Esophagus squamous epithelium (tissue), 5 donors: Measurements from ENCODE around the gene COPB2. TPM values are rescaled to one million over a fixed set of nuclear protein-coding genes. Genes with fewer than 3 reads are reported as not detected.

ENCODE experiments used
- DNase-seq: peaks from one replicate; lab custom pipeline; 2025; lab: John Stamatoyannopoulos, UW
- H3K27ac ChIP-seq, 4 donors: fragments of 200-600 bp; sonication (generic); one replicate each; pipeline ENCODE4 v1.5.1; 2016 to 2019; ENCODE audit warnings: mild to moderate bottlenecking in 1 of 4
- H3K27me3 ChIP-seq, 4 donors: fragments of 200-600 bp; sonication (generic); 1 replicate in 3 of 4; 2 replicates in 1 of 4; pipeline versions ENCODE4 v1.5.1 to v1.6.0; 2017 to 2021; ENCODE audit warnings: antibody characterized with exemption in 1 of 4
- H3K36me3 ChIP-seq, 3 donors: fragments of 200-600 bp; sonication (generic); one replicate each; pipeline ENCODE4 v1.5.1; 2016 to 2019
- H3K4me1 ChIP-seq, 3 donors: fragments of 200-600 bp; sonication (generic); one replicate each; pipeline ENCODE4 v1.5.1; 2017 to 2019
- H3K4me3 ChIP-seq, 4 donors: fragments of 200-600 bp; sonication (generic); 1 replicate in 3 of 4; 2 replicates in 1 of 4; pipeline ENCODE4 v1.5.1; 2016 to 2019; ENCODE audit warnings: mild to moderate bottlenecking in 2 of 4, moderate library complexity in 1 of 4
- H3K9me3 ChIP-seq, 3 donors: fragments of 200-600 bp; sonication (generic); one replicate each; pipeline ENCODE4 v1.5.1; 2016 to 2019
- CTCF ChIP-seq, 6 experiments: fragments of 450-650 bp in 4 of 6; fragments of 200-600 bp in 2 of 6; sonication (generic) in 2 of 6; IDR thresholded peaks; one replicate each; pipeline ENCODE4 v1.5.1; 2016 to 2019; ENCODE audit warnings: antibody characterized with exemption in 6 of 6, mild to moderate bottlenecking in 4 of 6, moderate library complexity in 4 of 6
- POLR2A ChIP-seq, 4 donors: fragments of 450-650 bp; IDR thresholded peaks; one replicate each; pipeline ENCODE4 v1.6.1; 2017; ENCODE audit warnings: antibody characterized with exemption in 4 of 4, mild to moderate bottlenecking in 4 of 4, moderate library complexity in 3 of 4
- WGBS, 2 donors: methylation state at CpG; one replicate each; pipeline ENCODE4 v1.1.5; 2018; 5-methylcytosine and 5-hydroxymethylcytosine counted together
- intact Hi-C: fragments of 100-400 bp; cut with DNase I; formaldehyde crosslinking; loops from one replicate; pipeline ENCODE4 v1.15.0; 2022
- total RNA-seq, 4 donors: library from RNA; depleted of rRNA; stranded (reverse); fragments of >200 nt; gene quantifications; one replicate each; pipeline ENCODE4 v1.1.0, GENCODE V29; 2016
- donor health status: DM: yes; HTN: yes; CAD: no.

COPB2 gene
- total RNA-seq, 4 donors from 2014 or later, result 62.6 to 103 (median 86.8) TPM

DNA sequence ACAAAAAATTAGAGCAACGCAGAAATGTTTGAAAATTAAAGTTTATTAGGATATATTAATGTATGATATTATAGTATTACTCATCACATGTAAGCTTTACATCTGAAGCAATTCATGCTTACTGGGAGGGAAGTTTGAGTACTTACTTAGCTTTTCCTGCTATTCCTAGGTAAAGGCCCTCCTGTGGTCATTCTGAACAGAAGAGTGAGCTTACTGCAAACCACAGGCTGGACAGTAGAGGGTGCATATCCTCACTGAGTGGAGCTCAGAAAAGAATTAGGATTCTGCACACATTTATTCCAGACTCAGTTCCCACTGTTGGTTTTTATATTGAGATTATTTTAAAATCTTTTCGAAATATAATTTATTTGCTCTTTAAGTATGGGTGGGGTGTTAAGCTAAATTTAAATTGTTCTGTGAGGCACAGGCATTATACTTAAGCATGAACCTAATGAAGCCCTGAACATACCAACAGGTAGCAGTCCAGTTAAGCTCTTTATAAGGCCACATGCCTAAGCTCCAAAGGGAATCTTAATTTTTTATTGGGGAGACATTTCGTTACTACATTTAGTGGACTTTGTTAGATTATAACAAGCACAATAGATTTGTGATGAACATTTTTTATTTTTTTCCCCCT, 35.4 kb downstream of the COPB2 start:
- WGBS, 2 donors, result 75 to 81% methylated on average over 3 of the region's 3 CpGs
- H3K27ac ChIP-seq, result no peak overlapping the region
- no peak overlapping the region for H3K4me3 ChIP-seq
- H3K4me1 ChIP-seq, result no peaks in the 10 kb centered on the region
- no peak for DNase-seq
- H3K27me3 ChIP-seq, result no peaks in the 10 kb centered on the region
- H3K36me3 ChIP-seq, result peaks cover 10 to 100% (median 55%) of the 10 kb centered on the region in 3 donors
- no peaks in the 10 kb centered on the region for H3K9me3 ChIP-seq
- intact Hi-C loops, result no loop called here
- TF ChIP-seq POLR2A (IDR thresholded peaks at IDR 0.05) (no peak), CTCF (IDR thresholded peaks at IDR 0.05) (peak in 3 of 6 experiments; percentile 14 to 59 (median 30))

GRCh38 chr3:139346771-139347170, 42.7 kb downstream of the COPB2 start:
- Histone ChIP-seq H3K27ac (no peak overlapping the region), H3K36me3 (peaks cover 0 to 50% (median 14%) of the 10 kb centered on the region in 3 donors), H3K27me3 (no peaks in the 10 kb centered on the region), H3K9me3 (no peaks in the 10 kb centered on the region), H3K4me3 (no peak overlapping the region), H3K4me1 (peaks cover 19 to 34% (median 22%) of the 10 kb centered on the region in 3 donors)
- no peak for TF ChIP-seq POLR2A (IDR thresholded peaks at IDR 0.05)
- no peak for TF ChIP-seq CTCF (IDR thresholded peaks at IDR 0.05)
- no peak for DNase-seq
- WGBS, 2 donors, result 44 to 65% methylated on average over 2 of the region's 2 CpGs
- intact Hi-C loops, result no loop called here

DNA sequence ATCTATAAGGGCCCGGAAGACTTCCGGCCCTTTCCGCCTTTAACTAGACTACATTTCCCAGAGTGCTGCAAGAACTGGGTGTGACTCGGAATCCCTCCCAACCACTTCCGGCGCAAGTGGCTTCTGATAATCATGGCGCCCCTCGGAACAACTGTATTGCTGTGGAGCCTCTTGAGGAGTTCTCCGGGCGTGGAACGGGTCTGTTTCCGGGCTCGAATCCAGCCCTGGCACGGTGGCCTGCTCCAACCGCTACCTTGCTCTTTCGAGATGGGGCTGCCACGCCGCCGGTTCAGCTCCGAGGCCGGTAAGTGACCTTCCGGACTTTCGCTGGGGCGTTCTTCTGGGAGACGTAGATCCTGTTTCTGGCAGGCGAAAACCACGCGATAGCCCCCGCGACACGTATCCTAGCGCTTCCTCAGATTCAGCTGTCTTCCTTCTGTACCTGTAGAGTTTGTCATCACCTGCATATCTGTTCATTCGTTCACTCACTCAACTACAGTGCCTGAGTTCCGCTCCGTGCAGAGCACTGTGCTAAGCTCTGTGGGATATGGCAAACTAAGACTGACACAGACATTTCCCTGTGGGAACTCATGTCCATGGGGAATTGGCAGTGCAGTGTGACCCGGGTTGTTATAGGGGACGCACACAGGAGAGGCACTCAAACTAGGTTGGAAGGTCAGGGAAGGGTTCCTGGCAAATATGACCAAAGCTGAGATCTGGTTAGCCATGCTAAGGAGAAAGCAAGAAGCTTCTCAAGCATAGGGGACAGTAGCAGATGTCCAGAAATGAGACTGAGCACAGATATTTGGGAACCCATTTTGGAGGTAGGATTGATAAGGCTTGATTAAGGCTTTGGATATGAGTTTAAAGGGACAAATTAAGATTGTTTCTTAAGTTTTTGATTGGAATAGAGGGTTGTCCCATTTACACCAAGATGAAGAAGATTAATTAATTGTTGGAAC, 45.3 kb downstream of the COPB2 start, which contains the start of gene MRPS22:
MRPS22 (plus strand) TSS at position 126 of the 962 bp plus-strand sequence; CDS start at position 133, 7 bp downstream.
- DNase-seq, result peak; percentile 42
- peaks cover 0 to 14% (median 0%) of the 10 kb centered on the region in 4 donors for H3K27me3 ChIP-seq
- TF ChIP-seq CTCF (IDR thresholded peaks at IDR 0.05) (no peak), POLR2A (IDR thresholded peaks at IDR 0.05) (peak in 1 of 4 donors; percentile 28)
- H3K9me3 ChIP-seq, result no peaks in the 10 kb centered on the region
- peak within 1 kb of the TSS; percentile 87 to 91 (median 88) for H3K27ac ChIP-seq
- WGBS, 2 donors, result 0% methylated on average over 18 to 32 of the region's 37 CpGs
- H3K4me1 ChIP-seq, result peaks cover 19 to 34% (median 22%) of the 10 kb centered on the region in 3 donors
- H3K36me3 ChIP-seq, result peaks cover 0 to 24% (median 9%) of the 10 kb centered on the region in 3 donors
- H3K4me3 ChIP-seq, result peak within 1 kb of the TSS; percentile 60 to 95 (median 88)
- intact Hi-C loops, result no loop called here

- Histone ChIP-seq H3K4me3 (no peak overlapping the region), H3K9me3 (no peaks in the 10 kb centered on the region), H3K36me3 (peaks cover 0 to 3% (median 0%) of the 10 kb centered on the region in 3 donors), H3K4me1 (peaks cover 19 to 28% (median 22%) of the 10 kb centered on the region in 3 donors), H3K27ac (no peak overlapping the region), H3K27me3 (peaks cover 0 to 17% (median 0%) of the 10 kb centered on the region in 4 donors)
- no peak for TF ChIP-seq POLR2A (IDR thresholded peaks at IDR 0.05)
- no peak for TF ChIP-seq CTCF (IDR thresholded peaks at IDR 0.05)
- intact Hi-C loops, result no loop called here
- no peak for DNase-seq
These were observed 47.4 kb downstream of the COPB2 start for GRCh38 chr3:139342054-139342453.
